HEK293 (cell line): ENCODE data around the gene UBASH3B.

Experiments
- BCL11B ChIP-seq: fragments of 450-650 bp; formaldehyde crosslinking; IDR thresholded peaks from 2 replicates; pipeline ENCODE4 v1.5.1; 2016; ENCODE audit warnings: low read depth, missing biosample characterization, missing genetic modification characterization
- SALL2 ChIP-seq: fragments of 450-650 bp; formaldehyde crosslinking; IDR thresholded peaks from 2 replicates; pipeline ENCODE4 v1.5.0; 2017; ENCODE audit warnings: missing biosample characterization, mild to moderate bottlenecking, missing genetic modification characterization, borderline replicate concordance
- TF ChIP-seq, protein P1 (sequence below): fragments of 450-650 bp; formaldehyde crosslinking; IDR thresholded peaks from 2 replicates; pipeline ENCODE4 v1.5.1; 2016; ENCODE audit warnings: missing biosample characterization, missing genetic modification characterization, low read depth

GRCh38 chr11:122695076-122695615 is 39.6 kb downstream of the UBASH3B start:
- TF ChIP-seq SALL2 (tag by site-specific recombination) (no peak), BCL11B (tag by site-specific recombination) (no peak)
- TF ChIP-seq, protein P1, sequence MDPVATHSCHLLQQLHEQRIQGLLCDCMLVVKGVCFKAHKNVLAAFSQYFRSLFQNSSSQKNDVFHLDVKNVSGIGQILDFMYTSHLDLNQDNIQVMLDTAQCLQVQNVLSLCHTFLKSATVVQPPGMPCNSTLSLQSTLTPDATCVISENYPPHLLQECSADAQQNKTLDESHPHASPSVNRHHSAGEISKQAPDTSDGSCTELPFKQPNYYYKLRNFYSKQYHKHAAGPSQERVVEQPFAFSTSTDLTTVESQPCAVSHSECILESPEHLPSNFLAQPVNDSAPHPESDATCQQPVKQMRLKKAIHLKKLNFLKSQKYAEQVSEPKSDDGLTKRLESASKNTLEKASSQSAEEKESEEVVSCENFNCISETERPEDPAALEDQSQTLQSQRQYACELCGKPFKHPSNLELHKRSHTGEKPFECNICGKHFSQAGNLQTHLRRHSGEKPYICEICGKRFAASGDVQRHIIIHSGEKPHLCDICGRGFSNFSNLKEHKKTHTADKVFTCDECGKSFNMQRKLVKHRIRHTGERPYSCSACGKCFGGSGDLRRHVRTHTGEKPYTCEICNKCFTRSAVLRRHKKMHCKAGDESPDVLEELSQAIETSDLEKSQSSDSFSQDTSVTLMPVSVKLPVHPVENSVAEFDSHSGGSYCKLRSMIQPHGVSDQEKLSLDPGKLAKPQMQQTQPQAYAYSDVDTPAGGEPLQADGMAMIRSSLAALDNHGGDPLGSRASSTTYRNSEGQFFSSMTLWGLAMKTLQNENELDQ (tag by site-specific recombination), result no peak
